ENCODE results near the gene IDI2.
"Not testable (repeated sequence)": the region's sequence is repeated elsewhere in the genome, so short reads cannot be mapped to it uniquely, and the experiment has no call there.

The IDI2 gene

DNA sequence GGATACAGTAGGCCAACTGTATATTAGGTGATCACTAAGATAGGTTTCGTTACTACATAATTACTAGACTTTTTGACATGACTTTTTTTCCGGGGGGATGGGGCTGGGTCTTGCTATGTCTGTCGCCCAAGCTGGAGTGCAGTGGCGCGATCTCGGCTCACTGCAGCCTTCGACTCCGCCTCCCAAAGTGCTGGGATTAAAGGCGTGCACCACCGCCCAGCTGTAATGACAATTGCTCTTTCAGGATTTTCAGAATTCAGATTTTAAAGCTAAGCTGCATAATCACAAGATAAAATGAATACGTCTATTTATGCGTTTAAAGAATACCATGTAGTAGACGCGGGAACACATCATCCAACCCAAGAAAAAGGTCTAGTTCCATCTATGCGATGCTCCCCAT lies 22.3 kb upstream of the IDI2 start:
- DNase-seq (ENCODE audit: low read depth in 2 of 2), result no peak

DNA sequence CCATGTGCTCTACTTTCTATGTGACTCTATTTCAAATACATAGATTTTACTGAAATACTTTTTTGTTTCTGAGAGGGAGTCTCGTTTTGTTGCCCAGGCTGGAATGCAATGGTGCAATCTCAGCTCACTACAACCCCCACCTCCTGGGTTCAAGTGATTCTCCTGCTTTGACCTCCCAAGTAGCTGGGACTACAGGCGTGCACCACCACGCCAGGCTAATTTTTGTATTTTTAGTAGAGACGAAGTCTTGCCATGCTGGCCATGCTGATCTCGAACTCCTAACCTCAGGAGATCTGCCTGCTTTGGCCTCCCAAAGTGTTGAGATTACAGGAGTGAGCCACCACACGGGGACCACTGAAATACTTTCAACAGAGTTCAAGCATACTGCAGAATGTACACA lies 19.8 kb upstream of the IDI2 start:
- DNase-seq (ENCODE audit: low read depth in 2 of 2), result no peak

DNA sequence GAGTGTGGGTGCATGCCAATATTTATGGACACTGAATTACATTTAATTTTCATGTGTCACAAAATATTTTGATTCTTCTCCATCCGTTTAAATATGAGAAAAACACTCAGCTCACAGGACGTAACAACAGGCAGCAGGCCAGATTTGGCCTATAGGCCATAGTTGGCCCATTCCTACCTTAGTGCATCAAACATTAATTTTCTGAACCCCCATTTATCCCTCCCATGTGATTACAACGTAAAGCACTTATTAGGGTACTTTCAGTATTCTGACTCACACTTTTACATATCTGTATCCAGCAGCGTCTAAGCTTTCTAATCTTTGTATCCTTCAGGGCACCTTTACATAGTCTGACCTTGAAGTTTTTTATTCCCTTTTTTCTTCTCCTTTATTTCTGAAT lies 19.3 kb upstream of the IDI2 start:
- no peak for DNase-seq (ENCODE audit: low read depth in 2 of 2)

- no peak for DNase-seq (ENCODE audit: low read depth in 2 of 2)
Measured at GRCh38 chr10:1044146-1044545, 18.5 kb upstream of the IDI2 start.

DNA sequence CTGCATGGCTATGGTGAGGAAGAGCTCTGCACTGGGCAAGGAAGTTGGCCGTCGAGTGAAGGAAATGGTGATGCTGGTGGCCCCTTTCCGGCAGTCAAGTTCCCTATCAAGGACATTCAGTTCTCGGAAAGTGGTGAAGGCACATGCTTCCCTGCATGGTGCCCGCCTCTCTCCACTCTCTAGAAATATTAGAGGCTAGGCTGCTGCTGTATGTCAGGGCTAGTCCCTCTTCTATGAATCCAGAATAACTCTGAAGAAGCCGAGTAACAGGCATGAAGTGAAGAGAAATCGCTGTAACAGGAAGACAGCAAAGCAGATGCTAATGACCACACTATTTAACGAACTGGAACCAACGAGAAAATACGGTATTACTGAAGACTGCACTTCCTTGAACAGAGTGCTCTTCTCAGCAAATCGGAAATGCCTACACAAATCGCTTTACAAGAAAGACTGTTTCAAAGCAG lies 17.9 kb upstream of the IDI2 start:
- no peak for DNase-seq (ENCODE audit: low read depth in 2 of 2)

- DNase-seq (ENCODE audit: low read depth in 2 of 2), result no peak
Measured at GRCh38 chr10:1041514-1041913, 15.9 kb upstream of the IDI2 start.

- no peak for DNase-seq (ENCODE audit: low read depth in 2 of 2)
Measured at GRCh38 chr10:1040133-1040532, 14.5 kb upstream of the IDI2 start.

DNA sequence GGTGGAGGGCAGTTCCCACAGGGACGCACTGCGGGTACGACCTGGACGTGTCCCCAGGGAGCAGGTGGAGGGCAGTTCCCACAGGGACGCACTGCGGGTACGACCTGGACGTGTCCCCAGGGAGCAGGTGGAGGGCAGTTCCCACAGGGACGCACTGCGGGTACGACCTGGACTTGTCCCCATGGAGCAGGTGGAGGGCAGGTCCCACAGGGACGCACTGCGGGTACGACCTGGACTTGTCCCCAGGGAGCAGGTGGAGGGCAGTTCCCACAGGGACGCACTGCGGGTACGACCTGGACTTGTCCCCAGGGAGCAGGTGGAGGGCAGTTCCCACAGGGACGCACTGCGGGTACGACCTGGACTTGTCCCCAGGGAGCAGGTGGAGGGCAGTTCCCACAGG lies 13.1 kb upstream of the IDI2 start:
- DNase-seq (ENCODE audit: low read depth in 2 of 2), result not testable (repeated sequence)

DNA sequence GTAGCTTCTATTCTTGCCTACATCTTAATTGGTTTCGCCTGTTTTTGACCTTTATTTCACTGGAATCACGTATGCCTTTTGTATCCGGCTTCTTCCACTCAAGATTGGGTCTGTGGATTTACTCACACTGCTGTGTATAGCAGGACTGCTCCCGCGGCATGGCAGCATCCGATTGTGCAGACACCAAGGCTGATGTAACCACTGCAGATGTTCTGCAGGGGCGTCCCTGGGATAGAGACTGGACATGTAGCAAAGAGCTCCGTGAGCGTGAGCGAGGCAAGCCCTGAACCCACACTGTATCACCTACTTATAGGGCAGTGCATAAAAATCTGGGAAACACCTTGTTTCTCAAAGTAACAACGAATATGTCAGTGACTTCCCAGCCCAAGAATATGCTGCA lies 11.4 kb upstream of the IDI2 start:
- no peak for DNase-seq (ENCODE audit: low read depth in 2 of 2)

DNA sequence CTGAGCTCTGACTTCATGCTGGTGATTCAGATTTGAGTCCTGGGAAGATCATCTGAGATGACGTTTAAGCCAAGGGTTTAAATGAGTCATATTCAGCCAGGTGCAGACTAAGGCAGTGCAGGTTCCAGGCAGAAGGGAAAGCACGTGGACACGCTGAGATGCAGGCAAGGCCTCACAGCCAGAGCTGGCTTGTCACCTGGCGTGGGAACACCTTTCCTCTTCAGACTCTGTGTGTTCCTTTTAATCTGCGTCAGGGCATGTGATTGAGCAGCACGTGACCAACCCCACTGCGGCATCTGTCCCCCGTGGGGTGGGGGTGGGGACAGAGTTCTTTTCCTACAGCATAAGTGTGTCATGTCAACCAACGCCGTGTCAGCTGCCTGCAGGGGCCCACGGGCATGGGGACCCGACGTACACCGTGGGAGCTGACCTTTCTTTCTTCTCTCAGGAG lies 10.7 kb upstream of the IDI2 start:
- no peak for DNase-seq (ENCODE audit: low read depth in 2 of 2)

- no peak for DNase-seq (ENCODE audit: low read depth in 2 of 2)
Measured at GRCh38 chr10:1035201-1035600, 9.5 kb upstream of the IDI2 start.

GRCh38 chr10:1034758-1035157 lies 9.1 kb upstream of the IDI2 start:
- DNase-seq (ENCODE audit: low read depth in 2 of 2), result no peak

DNA sequence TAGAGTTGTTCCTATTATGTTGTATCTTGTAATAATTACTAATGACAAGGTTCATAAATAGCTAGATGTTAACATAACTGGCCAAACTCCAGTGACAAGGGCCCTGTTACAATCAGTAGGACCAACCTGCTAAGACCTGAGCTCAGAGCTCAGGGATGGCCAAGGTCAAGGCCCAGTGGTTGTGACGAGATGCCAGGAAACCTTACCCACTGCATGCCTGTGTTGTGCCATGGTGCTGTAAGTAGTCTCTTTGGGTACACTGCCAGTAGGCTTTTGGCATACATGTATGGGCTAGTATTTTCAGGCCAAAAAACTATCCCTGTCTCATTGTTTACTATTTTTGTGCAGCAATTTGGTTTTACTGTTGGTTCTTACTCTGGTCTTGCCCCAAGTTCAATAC lies 7.9 kb upstream of the IDI2 start:
- no peak for DNase-seq (ENCODE audit: low read depth in 2 of 2)

DNA sequence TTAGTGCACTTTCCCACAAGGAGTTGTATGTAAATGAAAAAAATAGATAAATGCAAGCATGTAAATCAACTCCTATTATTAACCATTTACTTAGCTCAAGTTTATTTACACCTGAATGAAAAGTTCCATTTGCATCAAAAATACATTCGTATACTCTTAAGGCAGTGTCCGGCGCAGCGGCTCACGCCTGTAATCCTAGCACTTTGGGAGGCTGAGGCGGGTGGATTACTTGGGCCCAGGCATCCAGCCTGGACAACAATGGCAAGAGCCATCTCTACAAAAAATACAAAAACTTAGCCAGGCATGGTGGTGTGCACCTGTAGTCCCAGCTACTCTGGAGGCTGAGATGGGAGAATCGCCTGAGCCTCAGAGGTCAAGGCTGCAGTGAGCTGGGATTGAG lies 4.2 kb upstream of the IDI2 start:
- no peak for DNase-seq (ENCODE audit: low read depth in 2 of 2)

- DNase-seq (ENCODE audit: low read depth in 2 of 2), result no peak
Measured at GRCh38 chr10:1026578-1026977, 919 bp upstream of the IDI2 start.

- DNase-seq (ENCODE audit: low read depth in 2 of 2), result no peak
Measured at GRCh38 chr10:1024103-1024502, 1.6 kb downstream of the IDI2 start.

DNA sequence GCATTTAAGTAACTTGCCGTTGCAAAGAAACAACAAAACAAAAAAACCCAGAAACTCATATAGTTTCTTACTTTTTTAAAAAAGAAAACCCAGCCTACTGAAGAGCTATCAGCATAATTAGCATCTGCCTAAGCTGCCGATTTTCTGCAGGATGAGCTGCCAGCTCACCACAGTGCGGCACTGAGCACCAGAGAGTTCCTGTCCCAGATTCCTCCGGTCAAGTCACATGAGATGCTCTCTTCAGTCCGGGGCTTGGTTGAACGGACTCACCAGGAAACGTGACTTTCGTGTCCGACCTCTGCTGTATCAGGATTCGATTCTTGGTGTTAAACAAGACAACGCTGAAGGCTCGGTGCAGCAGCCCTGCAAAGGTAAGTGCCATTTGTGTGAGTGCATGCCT lies 3.2 kb downstream of the IDI2 start:
- DNase-seq (ENCODE audit: low read depth in 2 of 2), result no peak

- no peak for DNase-seq (ENCODE audit: low read depth in 2 of 2)
Measured at GRCh38 chr10:1020958-1021357, 4.7 kb downstream of the IDI2 start.

DNA sequence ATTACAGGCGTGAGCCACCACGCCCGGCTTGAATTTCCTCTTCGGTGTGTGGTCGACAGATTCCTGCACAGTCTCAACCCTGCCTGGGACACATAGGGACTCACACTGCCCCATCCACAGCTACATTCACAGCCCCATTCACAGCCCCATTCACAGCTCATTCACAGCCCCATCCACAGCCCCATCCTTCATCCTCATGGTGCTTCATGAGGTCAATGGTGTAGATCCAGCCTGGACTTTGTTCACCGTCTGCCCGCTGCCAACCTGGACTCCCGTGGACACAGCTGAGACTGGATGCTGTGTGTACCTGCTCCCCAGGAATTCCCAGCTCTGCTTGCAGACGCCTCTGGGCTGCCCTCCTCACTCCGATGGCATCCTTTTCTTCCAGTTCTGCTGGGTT lies 5.2 kb downstream of the IDI2 start:
- no peak for DNase-seq (ENCODE audit: low read depth in 2 of 2)

DNA sequence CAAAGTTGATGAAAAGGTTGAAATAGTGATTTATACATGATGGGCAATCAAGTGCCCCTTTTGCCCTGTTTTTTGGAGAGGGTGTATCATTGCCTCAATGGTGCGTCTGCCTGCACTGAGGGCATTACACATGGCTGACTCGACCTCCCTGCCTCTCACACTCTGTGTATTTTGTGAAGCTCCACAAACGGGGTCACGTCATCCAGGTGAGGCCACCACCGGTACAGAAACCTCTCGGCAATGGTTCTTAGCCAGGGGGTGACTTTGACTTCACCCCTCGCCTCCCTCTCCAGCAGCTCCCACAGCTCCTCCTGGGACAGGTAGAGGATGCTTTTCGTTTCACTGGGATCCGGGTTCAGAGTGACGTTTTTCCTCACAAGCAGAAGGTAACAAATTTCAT lies 6.3 kb downstream of the IDI2 start:
- no peak for DNase-seq (ENCODE audit: low read depth in 2 of 2)

DNA sequence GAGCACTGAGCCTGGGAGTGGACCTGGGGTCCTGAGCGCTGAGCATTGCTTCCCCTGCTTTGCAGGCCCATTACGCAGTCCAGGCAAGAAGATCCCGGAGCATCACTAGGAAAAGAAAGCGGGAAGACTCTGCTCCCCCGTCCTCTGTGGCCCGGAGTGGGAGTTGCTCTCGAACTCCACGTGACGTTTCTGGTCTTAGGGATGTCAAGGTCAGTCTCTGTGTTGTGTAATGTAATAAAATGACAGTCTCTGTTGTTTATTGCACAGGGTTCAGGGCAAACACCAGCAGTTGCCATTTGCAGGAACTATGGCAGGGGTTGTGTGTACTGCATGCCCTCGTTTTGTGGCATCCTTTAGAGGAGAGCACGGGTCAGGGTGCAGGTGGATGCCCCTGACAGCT lies 10.0 kb downstream of the IDI2 start:
- DNase-seq (ENCODE audit: low read depth in 2 of 2), result no peak

DNA sequence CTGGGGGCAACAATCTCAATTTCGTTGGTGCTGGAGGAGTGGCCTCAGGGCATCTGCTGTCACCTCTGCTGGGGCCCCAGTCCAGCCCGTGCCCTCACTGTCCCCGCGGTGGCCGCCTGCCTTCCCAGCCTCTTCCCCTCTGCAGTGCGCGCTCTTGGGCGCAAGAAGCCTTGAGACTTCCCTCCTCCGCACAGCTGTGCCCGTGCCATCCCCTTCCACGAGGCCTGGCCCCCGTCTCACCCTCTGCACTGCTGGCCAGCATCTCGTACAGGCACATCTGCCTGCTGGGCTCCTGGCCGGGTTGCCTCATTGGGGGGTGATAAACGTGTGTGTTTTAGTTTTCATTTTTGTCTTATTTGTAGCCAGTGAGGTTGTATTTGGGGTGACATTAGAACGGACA lies 14.0 kb downstream of the IDI2 start:
- DNase-seq (ENCODE audit: low read depth in 2 of 2), result no peak

DNA sequence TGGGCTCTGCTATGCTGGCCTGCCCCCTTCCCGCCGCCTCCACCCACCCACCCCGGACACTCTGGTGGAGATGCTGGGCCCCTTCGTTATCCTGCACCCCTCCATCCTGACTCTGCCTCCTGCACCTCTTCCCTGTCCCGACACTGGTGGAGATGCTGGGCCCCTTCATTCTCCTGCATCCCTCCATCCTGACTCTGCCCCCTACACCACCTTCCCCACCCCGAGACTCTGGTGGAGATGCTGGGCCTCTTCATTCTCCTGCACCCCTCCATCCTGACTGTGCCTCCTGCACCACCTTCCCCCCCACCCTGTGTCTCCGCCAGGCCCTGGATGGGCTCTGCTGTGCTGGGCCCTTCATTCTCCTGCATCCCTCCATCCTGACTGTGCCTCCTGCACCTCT lies 15.0 kb downstream of the IDI2 start:
- no peak for DNase-seq (ENCODE audit: low read depth in 2 of 2)

- DNase-seq (ENCODE audit: low read depth in 2 of 2), result not testable (repeated sequence)
Measured at GRCh38 chr10:1009947-1010346, 15.7 kb downstream of the IDI2 start.

DNA sequence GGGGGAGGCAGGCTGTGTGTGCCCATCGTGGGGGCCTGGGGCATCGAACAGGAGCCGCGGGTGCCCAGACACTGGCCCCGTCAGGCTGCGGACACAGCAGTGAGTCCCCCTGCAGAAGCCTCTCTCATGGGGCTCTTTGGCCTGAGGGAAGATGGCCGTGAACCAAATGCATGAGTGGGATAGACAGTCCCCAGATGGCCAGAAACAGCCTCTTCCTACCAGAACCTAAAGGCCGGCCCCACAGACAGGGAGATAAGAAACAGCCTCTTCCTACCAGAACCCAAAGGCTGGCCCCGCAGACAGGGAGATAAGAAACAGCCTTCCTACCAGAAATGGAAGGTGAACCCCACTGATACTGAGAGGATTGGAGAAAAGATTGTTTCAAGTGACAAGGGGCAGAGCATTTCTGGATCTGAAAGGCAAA lies 16.6 kb downstream of the IDI2 start:
- DNase-seq (ENCODE audit: low read depth in 2 of 2), result no peak

Measured in stimulated activated CD8-positive, alpha-beta memory T cell treated with anti-CD3 and anti-CD28 coated beads, Interleukin-7, amount 100 ng/mL, for 1 hour (primary cell).